HepG2 (cell line): ENCODE data around the gene CEP83. TPM values are rescaled to one million over a fixed set of nuclear protein-coding genes. Genes with fewer than 3 reads are reported as not detected.

Experiments used
- ATAC-seq: fragments of 200-7000 bp; cut with Tn5 transposase; 3 replicates; pipeline ENCODE4 v1.9.1; 2020; ENCODE audit warnings: mild to moderate bottlenecking, moderate library complexity
- BruUV-seq: library from RNA; stranded (reverse); fragments of 400-500 nt; replicated peaks from 2 replicates; lab custom pipeline; 2021; lab: Mats Ljungman, UMichigan
- CTCF ChIA-PET: fragments of 300-600 bp; formaldehyde crosslinking; extraction: SDS; loops from one replicate; lab custom pipeline; 2021; ENCODE audit warnings: low total read pairs, inconsistent platforms, low intra/inter-chr PET ratio; lab: Yijun Ruan, JAX
- POLR2A ChIA-PET: fragments of 350-600 bp; sonication (Branson Sonifier 250); formaldehyde crosslinking; loops from one replicate; lab custom pipeline; 2020; ENCODE audit warnings: antibody characterized with exemption, inconsistent platforms; lab: Yijun Ruan, JAX
- DNase-seq: peaks from one replicate; pipeline ENCODE4 v3.0.0-alpha.2; 2015; ENCODE audit warnings: low spot score
- FAIRE-seq: peaks from 3 replicates; lab custom pipeline; 2011; peaks lifted over from hg19 to GRCh38; lab: Jason Lieb, UNC
- H2AFZ ChIP-seq: one replicate; pipeline ENCODE4 v1.6.1; 2011; ENCODE audit warnings: low read length, inconsistent platforms
- H3K27ac ChIP-seq: fragments of 300-600 bp; 3 replicates; pipeline ENCODE4 v1.8.0; 2011; ENCODE audit warnings: mixed run types, mild to moderate bottlenecking, mixed read lengths, low read length, inconsistent platforms; ENCODE audit not compliant: insufficient read depth; ENCODE audit errors: extremely low read length
- H3K27me3 ChIP-seq, 2 experiments: fragments of 200-600 bp in 1 of 2; 2 replicates in 1 of 2; 3 replicates in 1 of 2; pipeline versions ENCODE4 v1.6.0 to v1.8.0; 2011; ENCODE audit warnings: low read length in 2 of 2, mild to moderate bottlenecking in 2 of 2, moderate library complexity in 2 of 2, inconsistent platforms in 1 of 2; ENCODE audit not compliant: insufficient read depth in 2 of 2, control insufficient read depth in 1 of 2
- H3K36me3 ChIP-seq, 2 experiments: fragments of 200-600 bp in 1 of 2; replicated peaks in 1 of 2; 2 replicates in 1 of 2; 3 replicates in 1 of 2; pipeline versions ENCODE4 v1.5.1 to v1.8.0; 2011; ENCODE audit warnings: low read length in 2 of 2, inconsistent platforms in 1 of 2; ENCODE audit not compliant: insufficient read depth in 2 of 2, control insufficient read depth in 1 of 2
- H3K4me1 ChIP-seq: 2 replicates; pipeline ENCODE4 v1.5.1; 2012; ENCODE audit warnings: low read length, inconsistent platforms; ENCODE audit not compliant: insufficient read depth
- H3K4me2 ChIP-seq: 2 replicates; pipeline ENCODE4 v1.6.0; 2011; ENCODE audit warnings: low read depth, low read length, inconsistent platforms
- H3K4me3 ChIP-seq, 3 experiments: fragments of 200-600 bp in 1 of 3; sonication (generic), shearing (Covaris generic) in 1 of 3; replicated peaks in 1 of 3; 2 replicates each; pipeline ENCODE4 v1.5.1; 2011 to 2016; ENCODE audit warnings: low read length in 3 of 3, inconsistent platforms in 2 of 3, low read depth in 2 of 3, mild to moderate bottlenecking in 2 of 3, control low read depth in 1 of 3, mixed read lengths in 1 of 3; ENCODE audit not compliant: insufficient read depth in 1 of 3
- H3K79me2 ChIP-seq: one replicate; pipeline ENCODE4 v1.6.1; 2011; ENCODE audit warnings: low read length, inconsistent platforms; ENCODE audit not compliant: insufficient read depth
- H3K9ac ChIP-seq: 2 replicates; pipeline ENCODE4 v1.6.0; 2011; ENCODE audit warnings: mild to moderate bottlenecking, low read depth, low read length, inconsistent platforms; ENCODE audit not compliant: insufficient read depth
- H3K9me3 ChIP-seq: 2 replicates; pipeline ENCODE4 v1.5.1; 2012; ENCODE audit warnings: mild to moderate bottlenecking, low read length
- H4K20me1 ChIP-seq: 2 replicates; pipeline ENCODE4 v1.6.0; 2011; ENCODE audit warnings: inconsistent platforms, mild to moderate bottlenecking, low read length, moderate library complexity; ENCODE audit not compliant: insufficient read depth
- DRAP1 ChIP-seq: IDR thresholded peaks from 2 replicates; pipeline ENCODE4 v1.6.1; 2016; ENCODE audit warnings: missing genetic modification reagents, missing compliant biosample characterization
- RELA ChIP-seq: sonication (generic); formaldehyde crosslinking; IDR thresholded peaks from 2 replicates; pipeline ENCODE4 v1.4.0; 2020; ENCODE audit warnings: missing genetic modification reagents
- SP2 ChIP-seq: sonication (generic); formaldehyde crosslinking; IDR thresholded peaks from 2 replicates; pipeline ENCODE4 v1.5.1; 2020; ENCODE audit warnings: mild to moderate bottlenecking, missing genetic modification reagents
- WGBS: methylation state at CpG from one replicate; pipeline ENCODE4 v1.1.6; 2017; ENCODE audit warnings: low lambda C conversion rate; 5-methylcytosine and 5-hydroxymethylcytosine counted together
- in situ Hi-C: cut with HindIII; loops from 2 replicates; pipeline ENCODE4 v1.10.0; 2017; ENCODE audit warnings: low pct_unique_long_range_greater_than_20kb; ENCODE audit not compliant: extremely low pct_ligation_motif_present
- intact Hi-C: fragments of 100-400 bp; cut with micrococcal nuclease; formaldehyde crosslinking; loops from one replicate; pipeline ENCODE4 v1.10.0; 2022; ENCODE audit not compliant: unreplicated experiment
- polyA plus RNA-seq, 8 experiments: library from polyadenylated mRNA; depleted of rRNA in 3 of 8; stranded (reverse) in 7 of 8; unstranded in 1 of 8; fragments of >200 nt; fragmentation: Illumina TruSeq in 4 of 8; extraction: Trizol in 4 of 8; gene quantifications; 2 replicates each; pipeline versions ENCODE4 v1.2.1 to v1.2.3, GENCODE V29; 2011 to 2016; ENCODE audit warnings: low read depth in 4 of 8, missing spikeins in 1 of 8, mixed read lengths in 1 of 8; ENCODE audit not compliant: insufficient read depth in 1 of 8
- total RNA-seq, 5 experiments: library from RNA; depleted of rRNA; stranded (reverse); fragments of >200 nt; fragmentation: Illumina TruSeq; extraction: Trizol; gene quantifications; 2 replicates each; pipeline ENCODE4 v1.2.3, GENCODE V29; 2016; ENCODE audit warnings: low read depth in 1 of 5
- TF ChIP-seq, protein P1 (sequence below): sonication (generic); formaldehyde crosslinking; IDR thresholded peaks from 2 replicates; pipeline ENCODE4 v1.5.0; 2020; ENCODE audit warnings: mild to moderate bottlenecking, missing genetic modification reagents

The CEP83 gene
- total and polyA plus RNA-seq, 2 of the 13 experiments (the other 11 are each of a cell fraction or from before 2014, with no cell fraction given): 6.2 to 19.2 TPM

GRCh38 chr12:94260717-94261116 is 198.9 kb downstream of the CEP83 start (continued):
- TF ChIP-seq, protein P1, sequence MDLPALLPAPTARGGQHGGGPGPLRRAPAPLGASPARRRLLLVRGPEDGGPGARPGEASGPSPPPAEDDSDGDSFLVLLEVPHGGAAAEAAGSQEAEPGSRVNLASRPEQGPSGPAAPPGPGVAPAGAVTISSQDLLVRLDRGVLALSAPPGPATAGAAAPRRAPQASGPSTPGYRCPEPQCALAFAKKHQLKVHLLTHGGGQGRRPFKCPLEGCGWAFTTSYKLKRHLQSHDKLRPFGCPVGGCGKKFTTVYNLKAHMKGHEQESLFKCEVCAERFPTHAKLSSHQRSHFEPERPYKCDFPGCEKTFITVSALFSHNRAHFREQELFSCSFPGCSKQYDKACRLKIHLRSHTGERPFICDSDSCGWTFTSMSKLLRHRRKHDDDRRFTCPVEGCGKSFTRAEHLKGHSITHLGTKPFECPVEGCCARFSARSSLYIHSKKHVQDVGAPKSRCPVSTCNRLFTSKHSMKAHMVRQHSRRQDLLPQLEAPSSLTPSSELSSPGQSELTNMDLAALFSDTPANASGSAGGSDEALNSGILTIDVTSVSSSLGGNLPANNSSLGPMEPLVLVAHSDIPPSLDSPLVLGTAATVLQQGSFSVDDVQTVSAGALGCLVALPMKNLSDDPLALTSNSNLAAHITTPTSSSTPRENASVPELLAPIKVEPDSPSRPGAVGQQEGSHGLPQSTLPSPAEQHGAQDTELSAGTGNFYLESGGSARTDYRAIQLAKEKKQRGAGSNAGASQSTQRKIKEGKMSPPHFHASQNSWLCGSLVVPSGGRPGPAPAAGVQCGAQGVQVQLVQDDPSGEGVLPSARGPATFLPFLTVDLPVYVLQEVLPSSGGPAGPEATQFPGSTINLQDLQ (CRISPR knock-in tag): no peak
- TF ChIP-seq RELA (CRISPR knock-in tag): no peak

GRCh38 chr12:94260017-94260416 is 199.7 kb downstream of the CEP83 start:
- H3K27me3 ChIP-seq: no peaks in the 10 kb centered on the region
- intact Hi-C loops (no loop called here), in situ Hi-C loops (no loop called here)
- CTCF ChIA-PET: no interaction called here
- no peak overlapping the region for H3K27ac ChIP-seq
- no peak overlapping the region for H2AFZ ChIP-seq
- WGBS: 96% methylated on average over 3 of the region's 3 CpGs
- FAIRE-seq (no peak), ATAC-seq (no peak), DNase-seq (no peak)
- POLR2A ChIA-PET: no interaction called here
- BruUV-seq: no TSS peak
- no peaks in the 10 kb centered on the region for H4K20me1 ChIP-seq
- peaks cover 6 to 30% of the 10 kb centered on the region in 2 experiments; a peak in 4 of 5 replicates for H3K36me3 ChIP-seq
- H3K79me2 ChIP-seq: no peaks in the 10 kb centered on the region
- H3K4me2 ChIP-seq: no peak overlapping the region
- TF ChIP-seq SP2 (CRISPR knock-in tag) (no peak), DRAP1 (CRISPR knock-in tag) (no peak)
- no peak overlapping the region for H3K4me3 ChIP-seq
- H3K9ac ChIP-seq: no peak overlapping the region
- no peaks in the 10 kb centered on the region for H3K4me1 ChIP-seq
- no peaks in the 10 kb centered on the region for H3K9me3 ChIP-seq
